HL-60/S4 treated with retinoic acid at 250 ng/mL for 4 days and 3 days (cell line): ENCODE results near the gene EED.

ENCODE experiments used
- in situ Hi-C: fragments of 300-500 bp; cut with MboI; formaldehyde crosslinking; loops from 2 replicates; pipeline ENCODE4 v1.7.0; 2022; ENCODE audit warnings: low sequenced_read_pairs

The EED gene

GRCh38 chr11:86246293-86246675 is 1.7 kb downstream of the EED start:
- in situ Hi-C loops, result no loop called here

- in situ Hi-C loops, result no loop called here
Observed at GRCh38 chr11:86247608-86248007, 3.1 kb downstream of the EED start.

GRCh38 chr11:86248609-86249008 is 4.1 kb downstream of the EED start:
- in situ Hi-C loops, result no loop called here

GRCh38 chr11:86249307-86250098 is 5.0 kb downstream of the EED start:
- in situ Hi-C loops, result no loop called here

- in situ Hi-C loops, result no loop called here
Observed at GRCh38 chr11:86251345-86251744, 6.8 kb downstream of the EED start.

- in situ Hi-C loops, result no loop called here
Observed at GRCh38 chr11:86255896-86256295, 11.3 kb downstream of the EED start.

- in situ Hi-C loops, result no loop called here
Observed at GRCh38 chr11:86256608-86257007, 12.1 kb downstream of the EED start.

GRCh38 chr11:86257446-86257845 is 12.9 kb downstream of the EED start:
- in situ Hi-C loops, result no loop called here

- in situ Hi-C loops, result no loop called here
Observed at GRCh38 chr11:86259730-86260129, 15.2 kb downstream of the EED start.

- in situ Hi-C loops, result no loop called here
Observed at GRCh38 chr11:86261328-86261727, 16.8 kb downstream of the EED start.

- in situ Hi-C loops, result no loop called here
Observed at GRCh38 chr11:86262387-86262786, 17.8 kb downstream of the EED start.

- in situ Hi-C loops, result no loop called here
Observed at GRCh38 chr11:86264649-86265048, 20.1 kb downstream of the EED start.

- in situ Hi-C loops, result no loop called here
Observed at GRCh38 chr11:86265194-86265593, 20.6 kb downstream of the EED start.

GRCh38 chr11:86269645-86270044 is 25.1 kb downstream of the EED start:
- in situ Hi-C loops, result no loop called here

- in situ Hi-C loops, result no loop called here
Observed at GRCh38 chr11:86274503-86274902, 29.9 kb downstream of the EED start.

GRCh38 chr11:86274999-86275398 is 30.4 kb downstream of the EED start:
- in situ Hi-C loops, result loop anchor here (25.0 kb wide), 2 partner anchors 413 to 613 kb away; partner anchors contain the start of genes CCDC83 and CREBZF

GRCh38 chr11:86275493-86276370 is 31.2 kb downstream of the EED start:
- in situ Hi-C loops, result loop anchor here (25.0 kb wide), 2 partner anchors 413 to 613 kb away; partner anchors contain the start of genes CCDC83 and CREBZF

GRCh38 chr11:86277741-86278140 is 33.2 kb downstream of the EED start:
- in situ Hi-C loops, result loop anchor here (25.0 kb wide), 2 partner anchors 415 to 615 kb away; partner anchors contain the start of genes CCDC83 and CREBZF

- in situ Hi-C loops, result loop anchor here (25.0 kb wide), 2 partner anchors 416 to 616 kb away; partner anchors contain the start of genes CCDC83 and CREBZF
Observed at GRCh38 chr11:86278226-86278625, 33.7 kb downstream of the EED start.

GRCh38 chr11:86279747-86280146 is 35.2 kb downstream of the EED start:
- in situ Hi-C loops, result loop anchor here (25.0 kb wide), 2 partner anchors 417 to 617 kb away; partner anchors contain the start of genes CCDC83 and CREBZF

GRCh38 chr11:86287468-86287796 is 42.9 kb downstream of the EED start:
- in situ Hi-C loops, result loop anchor here (25.0 kb wide), 2 partner anchors 425 to 625 kb away; partner anchors contain the start of genes CCDC83 and CREBZF
